SK-N-SH (cell line): ENCODE results near the gene FAM107A. TPM values are rescaled to one million over a fixed set of nuclear protein-coding genes. Genes with fewer than 3 reads are reported as not detected.

Experiments
- CTCF ChIA-PET: fragments of 300-600, 350-600 bp; formaldehyde crosslinking; extraction: SDS; loops from one replicate; lab custom pipeline; 2021; lab: Yijun Ruan, JAX
- POLR2A ChIA-PET: fragments of 350-600 bp; sonication (Branson Sonifier 250); formaldehyde crosslinking; extraction: SDS; loops from one replicate; lab custom pipeline; 2020; ENCODE audit warnings: antibody characterized with exemption, inconsistent platforms; lab: Yijun Ruan, JAX
- DNase-seq: peaks from one replicate; pipeline ENCODE4 v3.0.0; 2012
- H2AFZ ChIP-seq: fragments of 200-600 bp; sonication (generic); 2 replicates; pipeline ENCODE4 v1.8.1; 2016; ENCODE audit warnings: antibody characterized with exemption, mild to moderate bottlenecking, low read depth
- H3F3A ChIP-seq: fragments of 200-600 bp; sonication (generic); replicated peaks from 2 replicates; pipeline ENCODE3; 2016; ENCODE audit warnings: antibody characterized with exemption, mild to moderate bottlenecking; ENCODE audit not compliant: insufficient read depth
- H3K27ac ChIP-seq, 2 experiments: fragments of 200-500 bp in 1 of 2; fragments of 200-600 bp in 1 of 2; sonication (Bioruptor generic) in 1 of 2; sonication (generic), shearing (Covaris generic) in 1 of 2; 2 replicates each; pipeline versions ENCODE4 v1.5.1 to v1.6.1; 2014 to 2016; ENCODE audit warnings: low read depth in 2 of 2, inconsistent platforms in 1 of 2, low read length in 1 of 2, mild to moderate bottlenecking in 1 of 2, mixed read lengths in 1 of 2
- H3K27me3 ChIP-seq: fragments of 200-600 bp; sonication (generic), shearing (Covaris generic); 2 replicates; pipeline ENCODE4 v1.6.1; 2016; ENCODE audit warnings: mixed run types; ENCODE audit not compliant: insufficient read depth
- H3K36me3 ChIP-seq, 2 experiments: fragments of 200-500 bp in 1 of 2; fragments of 200-600 bp in 1 of 2; sonication (Bioruptor generic) in 1 of 2; sonication (generic) in 1 of 2; replicated peaks in 1 of 2; 2 replicates each; pipeline versions ENCODE3 to v1.5.1; 2014 to 2016; ENCODE audit warnings: low read length in 1 of 2, mild to moderate bottlenecking in 1 of 2; ENCODE audit not compliant: insufficient read depth in 2 of 2, control insufficient read depth in 1 of 2
- H3K4me1 ChIP-seq, 2 experiments: fragments of 200-500 bp in 1 of 2; fragments of 200-600 bp in 1 of 2; sonication (Bioruptor generic) in 1 of 2; sonication (generic), shearing (Covaris generic) in 1 of 2; 2 replicates each; pipeline versions ENCODE4 v1.5.1 to v1.6.1; 2014 to 2016; ENCODE audit warnings: low read depth in 1 of 2, low read length in 1 of 2, mixed run types in 1 of 2; ENCODE audit not compliant: insufficient read depth in 2 of 2, control insufficient read depth in 1 of 2
- H3K4me2 ChIP-seq: fragments of 200-600 bp; sonication (generic), shearing (Covaris generic); 2 replicates; pipeline ENCODE4 v1.6.1; 2017; ENCODE audit warnings: mixed run types
- H3K4me3 ChIP-seq, 2 experiments: fragments of 200-500 bp in 1 of 2; fragments of 200-600 bp in 1 of 2; sonication (Bioruptor generic) in 1 of 2; sonication (generic), shearing (Covaris generic) in 1 of 2; 2 replicates each; pipeline versions ENCODE4 v1.5.1 to v1.8.1; 2014 to 2016; ENCODE audit warnings: low read depth in 2 of 2, inconsistent platforms in 1 of 2, low read length in 1 of 2, mild to moderate bottlenecking in 1 of 2, mixed read lengths in 1 of 2, moderate library complexity in 1 of 2
- H3K79me2 ChIP-seq: fragments of 200-600 bp; sonication (generic); 2 replicates; pipeline ENCODE4 v1.8.1; 2017; ENCODE audit warnings: mild to moderate bottlenecking; ENCODE audit not compliant: insufficient read depth
- H3K9ac ChIP-seq: fragments of 200-600 bp; sonication (generic); 2 replicates; pipeline ENCODE4 v1.6.1; 2017; ENCODE audit warnings: mixed run types
- H3K9me2 ChIP-seq: fragments of 200-600 bp; sonication (generic); 2 replicates; pipeline ENCODE4 v1.6.1; 2017; ENCODE audit warnings: mixed run types
- H3K9me3 ChIP-seq: fragments of 200-600 bp; sonication (generic); 2 replicates; pipeline ENCODE4 v1.6.1; 2017; ENCODE audit warnings: mixed run types, mild to moderate bottlenecking, moderate library complexity
- H4K20me1 ChIP-seq: fragments of 200-600 bp; sonication (generic); 2 replicates; pipeline ENCODE4 v1.6.1; 2017; ENCODE audit warnings: mild to moderate bottlenecking, mixed run types; ENCODE audit not compliant: insufficient read depth
- CHD2 ChIP-seq: fragments of 150-350 bp; IDR thresholded peaks from 2 replicates; pipeline ENCODE4 v1.6.1; 2018; ENCODE audit warnings: low read length; ENCODE audit not compliant: partially characterized antibody
- ELF1 ChIP-seq: IDR thresholded peaks from 2 replicates; pipeline ENCODE4 v1.4.0; 2012
- EP300 ChIP-seq, 2 experiments: IDR thresholded peaks; 2 replicates each; pipeline versions ENCODE4 v1.4.0 to v1.6.1; 2012; ENCODE audit warnings: borderline replicate concordance in 1 of 2, low read depth in 1 of 2, low read length in 1 of 2
- GATA2 ChIP-seq: sonication (generic); formaldehyde crosslinking; IDR thresholded peaks from 2 replicates; pipeline ENCODE4 v1.5.0; 2020; ENCODE audit warnings: mild to moderate bottlenecking, missing genetic modification reagents
- NFIC ChIP-seq: IDR thresholded peaks from 2 replicates; pipeline ENCODE4 v1.4.0; 2012; ENCODE audit warnings: borderline replicate concordance
- POLR2AphosphoS5 ChIP-seq: IDR thresholded peaks from 2 replicates; pipeline ENCODE4 v1.6.1; 2012; ENCODE audit warnings: low read depth, low read length
- RFX5 ChIP-seq: IDR thresholded peaks from 2 replicates; pipeline ENCODE4 v1.6.1; 2012; ENCODE audit warnings: mild to moderate bottlenecking, improper control_type of control experiment, low read length
- SIN3A ChIP-seq: IDR thresholded peaks from 2 replicates; pipeline ENCODE4 v1.6.1; 2012; ENCODE audit warnings: low read depth, mild to moderate bottlenecking, low read length, moderate library complexity, borderline replicate concordance
- TCF12 ChIP-seq: IDR thresholded peaks from 2 replicates; pipeline ENCODE4 v1.4.0; 2012
- WGBS: methylation state at CpG from one replicate; pipeline ENCODE4 v1.1.6; 2017; ENCODE audit warnings: low lambda C conversion rate; 5-methylcytosine and 5-hydroxymethylcytosine counted together
- polyA plus RNA-seq, 3 experiments: library from polyadenylated mRNA; depleted of rRNA; stranded (reverse); fragments of >200 nt; gene quantifications; 2 replicates each; pipeline ENCODE4 v1.2.3, GENCODE V29; 2012
- TF ChIP-seq, protein P1 (sequence below): fragments of 150-350 bp; IDR thresholded peaks from 2 replicates; pipeline ENCODE4 v1.6.1; 2016; ENCODE audit warnings: mild to moderate bottlenecking, low read depth, low read length
- TF ChIP-seq, protein P2 (sequence below): IDR thresholded peaks from 2 replicates; pipeline ENCODE4 v1.4.0; 2012; ENCODE audit warnings: low read depth
- TF ChIP-seq, protein P3 (sequence below): IDR thresholded peaks from 2 replicates; pipeline ENCODE4 v1.4.0; 2012; ENCODE audit warnings: low read depth, borderline replicate concordance
- TF ChIP-seq, protein P4 (sequence below): IDR thresholded peaks from 2 replicates; pipeline ENCODE4 v1.6.1; 2012; ENCODE audit warnings: mild to moderate bottlenecking, low read depth, low read length, moderate library complexity
- TF ChIP-seq, protein P5 (sequence below): IDR thresholded peaks from 2 replicates; pipeline ENCODE4; 2012

FAM107A gene
- polyA plus RNA-seq, 1 of the 3 experiments (the other 2 are of a cell fraction) = 0.02 TPM

DNA sequence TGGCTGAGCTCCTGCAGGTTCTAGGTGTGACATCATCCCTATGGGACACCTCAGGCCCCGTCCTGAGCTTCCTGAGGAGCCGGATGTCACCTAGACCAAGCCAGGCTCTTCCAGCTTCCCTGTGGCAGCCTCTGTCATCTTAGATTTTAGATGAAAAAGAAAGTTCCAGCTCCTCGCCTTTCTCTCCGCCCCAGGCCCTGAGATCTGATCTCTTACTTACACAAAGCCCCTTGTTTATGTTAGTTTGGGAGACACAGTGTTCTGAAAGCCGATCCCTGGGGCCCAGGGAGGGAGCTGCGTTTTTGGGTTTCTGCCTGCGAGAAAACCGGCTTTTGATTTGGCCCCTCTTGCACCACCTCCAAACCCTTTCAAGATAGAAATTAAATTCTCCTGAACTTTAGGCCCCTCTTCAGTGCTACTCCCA is 40.2 kb upstream of the FAM107A start:
- Histone ChIP-seq H2AFZ (no peak overlapping the region), H3K36me3 (no peaks in the 10 kb centered on the region), H3K27me3 (no peaks in the 10 kb centered on the region), H3K27ac (no peak overlapping the region), H3K4me2 (no peak overlapping the region), H3F3A (no peaks in the 10 kb centered on the region), H3K4me1 (peaks cover 0 to 3% of the 10 kb centered on the region in 2 experiments; a peak in 1 of 4 replicates), H4K20me1 (no peaks in the 10 kb centered on the region)
- POLR2A ChIA-PET = no interaction called here
- CTCF ChIA-PET = interaction anchor here (0.8 to 2.9 kb wide), 2 partner anchors 14 to 49 kb away, joined by 3 to 16 read pairs; no protein-coding TSS in a partner anchor
- no peak for DNase-seq
- TF ChIP-seq, protein P1, sequence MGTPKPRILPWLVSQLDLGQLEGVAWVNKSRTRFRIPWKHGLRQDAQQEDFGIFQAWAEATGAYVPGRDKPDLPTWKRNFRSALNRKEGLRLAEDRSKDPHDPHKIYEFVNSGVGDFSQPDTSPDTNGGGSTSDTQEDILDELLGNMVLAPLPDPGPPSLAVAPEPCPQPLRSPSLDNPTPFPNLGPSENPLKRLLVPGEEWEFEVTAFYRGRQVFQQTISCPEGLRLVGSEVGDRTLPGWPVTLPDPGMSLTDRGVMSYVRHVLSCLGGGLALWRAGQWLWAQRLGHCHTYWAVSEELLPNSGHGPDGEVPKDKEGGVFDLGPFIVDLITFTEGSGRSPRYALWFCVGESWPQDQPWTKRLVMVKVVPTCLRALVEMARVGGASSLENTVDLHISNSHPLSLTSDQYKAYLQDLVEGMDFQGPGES = no peak
- TF ChIP-seq NFIC (no peak), ELF1 (no peak), SIN3A (no peak), GATA2 (CRISPR knock-in tag) (no peak), CHD2 (no peak), RFX5 (no peak), TCF12 (no peak), POLR2AphosphoS5 (no peak), EP300 (IDR thresholded peaks at IDR 0.05; ENCODE audit: borderline replicate concordance in 1 of 2, low read depth in 1 of 2, low read length in 1 of 2) (no peak)
- TF ChIP-seq, protein P2, sequence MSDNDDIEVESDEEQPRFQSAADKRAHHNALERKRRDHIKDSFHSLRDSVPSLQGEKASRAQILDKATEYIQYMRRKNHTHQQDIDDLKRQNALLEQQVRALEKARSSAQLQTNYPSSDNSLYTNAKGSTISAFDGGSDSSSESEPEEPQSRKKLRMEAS = no peak
- TF ChIP-seq, protein P3, sequence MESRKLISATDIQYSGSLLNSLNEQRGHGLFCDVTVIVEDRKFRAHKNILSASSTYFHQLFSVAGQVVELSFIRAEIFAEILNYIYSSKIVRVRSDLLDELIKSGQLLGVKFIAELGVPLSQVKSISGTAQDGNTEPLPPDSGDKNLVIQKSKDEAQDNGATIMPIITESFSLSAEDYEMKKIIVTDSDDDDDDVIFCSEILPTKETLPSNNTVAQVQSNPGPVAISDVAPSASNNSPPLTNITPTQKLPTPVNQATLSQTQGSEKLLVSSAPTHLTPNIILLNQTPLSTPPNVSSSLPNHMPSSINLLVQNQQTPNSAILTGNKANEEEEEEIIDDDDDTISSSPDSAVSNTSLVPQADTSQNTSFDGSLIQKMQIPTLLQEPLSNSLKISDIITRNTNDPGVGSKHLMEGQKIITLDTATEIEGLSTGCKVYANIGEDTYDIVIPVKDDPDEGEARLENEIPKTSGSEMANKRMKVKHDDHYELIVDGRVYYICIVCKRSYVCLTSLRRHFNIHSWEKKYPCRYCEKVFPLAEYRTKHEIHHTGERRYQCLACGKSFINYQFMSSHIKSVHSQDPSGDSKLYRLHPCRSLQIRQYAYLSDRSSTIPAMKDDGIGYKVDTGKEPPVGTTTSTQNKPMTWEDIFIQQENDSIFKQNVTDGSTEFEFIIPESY = no peak
- TF ChIP-seq, protein P4, sequence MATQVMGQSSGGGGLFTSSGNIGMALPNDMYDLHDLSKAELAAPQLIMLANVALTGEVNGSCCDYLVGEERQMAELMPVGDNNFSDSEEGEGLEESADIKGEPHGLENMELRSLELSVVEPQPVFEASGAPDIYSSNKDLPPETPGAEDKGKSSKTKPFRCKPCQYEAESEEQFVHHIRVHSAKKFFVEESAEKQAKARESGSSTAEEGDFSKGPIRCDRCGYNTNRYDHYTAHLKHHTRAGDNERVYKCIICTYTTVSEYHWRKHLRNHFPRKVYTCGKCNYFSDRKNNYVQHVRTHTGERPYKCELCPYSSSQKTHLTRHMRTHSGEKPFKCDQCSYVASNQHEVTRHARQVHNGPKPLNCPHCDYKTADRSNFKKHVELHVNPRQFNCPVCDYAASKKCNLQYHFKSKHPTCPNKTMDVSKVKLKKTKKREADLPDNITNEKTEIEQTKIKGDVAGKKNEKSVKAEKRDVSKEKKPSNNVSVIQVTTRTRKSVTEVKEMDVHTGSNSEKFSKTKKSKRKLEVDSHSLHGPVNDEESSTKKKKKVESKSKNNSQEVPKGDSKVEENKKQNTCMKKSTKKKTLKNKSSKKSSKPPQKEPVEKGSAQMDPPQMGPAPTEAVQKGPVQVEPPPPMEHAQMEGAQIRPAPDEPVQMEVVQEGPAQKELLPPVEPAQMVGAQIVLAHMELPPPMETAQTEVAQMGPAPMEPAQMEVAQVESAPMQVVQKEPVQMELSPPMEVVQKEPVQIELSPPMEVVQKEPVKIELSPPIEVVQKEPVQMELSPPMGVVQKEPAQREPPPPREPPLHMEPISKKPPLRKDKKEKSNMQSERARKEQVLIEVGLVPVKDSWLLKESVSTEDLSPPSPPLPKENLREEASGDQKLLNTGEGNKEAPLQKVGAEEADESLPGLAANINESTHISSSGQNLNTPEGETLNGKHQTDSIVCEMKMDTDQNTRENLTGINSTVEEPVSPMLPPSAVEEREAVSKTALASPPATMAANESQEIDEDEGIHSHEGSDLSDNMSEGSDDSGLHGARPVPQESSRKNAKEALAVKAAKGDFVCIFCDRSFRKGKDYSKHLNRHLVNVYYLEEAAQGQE = no peak
- TF ChIP-seq, protein P5, sequence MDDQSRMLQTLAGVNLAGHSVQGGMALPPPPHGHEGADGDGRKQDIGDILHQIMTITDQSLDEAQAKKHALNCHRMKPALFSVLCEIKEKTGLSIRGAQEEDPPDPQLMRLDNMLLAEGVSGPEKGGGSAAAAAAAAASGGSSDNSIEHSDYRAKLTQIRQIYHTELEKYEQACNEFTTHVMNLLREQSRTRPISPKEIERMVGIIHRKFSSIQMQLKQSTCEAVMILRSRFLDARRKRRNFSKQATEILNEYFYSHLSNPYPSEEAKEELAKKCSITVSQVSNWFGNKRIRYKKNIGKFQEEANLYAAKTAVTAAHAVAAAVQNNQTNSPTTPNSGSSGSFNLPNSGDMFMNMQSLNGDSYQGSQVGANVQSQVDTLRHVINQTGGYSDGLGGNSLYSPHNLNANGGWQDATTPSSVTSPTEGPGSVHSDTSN = no peak
- TF ChIP-seq, all 33 proteins: peak for 0
- Histone ChIP-seq H3K9ac (no peak overlapping the region), H3K79me2 (no peaks in the 10 kb centered on the region), H3K9me3 (no peaks in the 10 kb centered on the region), H3K4me3 (no peak overlapping the region), H3K9me2 (no peaks in the 10 kb centered on the region)
- WGBS = 76% methylated on average over 7 of the region's 8 CpGs
